ENCODE data around the gene PGAM1.
A peak's percentile ranks its signal among the peaks of the same experiment; 100 is the strongest.

Gene PGAM1

DNA sequence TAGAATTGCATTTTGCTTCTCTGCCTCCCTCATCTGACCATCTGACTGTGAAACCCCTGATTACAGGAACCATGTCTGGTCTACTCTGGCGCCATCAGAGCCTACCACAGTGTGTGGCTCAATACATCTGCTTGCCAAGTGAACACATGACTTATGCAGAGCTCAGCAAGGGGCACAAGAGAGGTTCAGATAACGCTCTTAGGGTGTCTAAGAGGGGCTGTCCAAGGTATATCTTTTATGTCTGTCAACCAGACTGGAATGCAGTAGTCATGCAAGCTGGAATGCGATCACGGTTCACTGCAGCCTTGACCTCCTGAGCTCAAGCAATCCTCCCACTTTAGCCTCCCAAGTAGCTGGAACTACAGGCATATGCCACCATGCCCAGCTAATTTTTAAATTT is 14.6 kb upstream of the PGAM1 start:
- TF ChIP-seq, protein P1, sequence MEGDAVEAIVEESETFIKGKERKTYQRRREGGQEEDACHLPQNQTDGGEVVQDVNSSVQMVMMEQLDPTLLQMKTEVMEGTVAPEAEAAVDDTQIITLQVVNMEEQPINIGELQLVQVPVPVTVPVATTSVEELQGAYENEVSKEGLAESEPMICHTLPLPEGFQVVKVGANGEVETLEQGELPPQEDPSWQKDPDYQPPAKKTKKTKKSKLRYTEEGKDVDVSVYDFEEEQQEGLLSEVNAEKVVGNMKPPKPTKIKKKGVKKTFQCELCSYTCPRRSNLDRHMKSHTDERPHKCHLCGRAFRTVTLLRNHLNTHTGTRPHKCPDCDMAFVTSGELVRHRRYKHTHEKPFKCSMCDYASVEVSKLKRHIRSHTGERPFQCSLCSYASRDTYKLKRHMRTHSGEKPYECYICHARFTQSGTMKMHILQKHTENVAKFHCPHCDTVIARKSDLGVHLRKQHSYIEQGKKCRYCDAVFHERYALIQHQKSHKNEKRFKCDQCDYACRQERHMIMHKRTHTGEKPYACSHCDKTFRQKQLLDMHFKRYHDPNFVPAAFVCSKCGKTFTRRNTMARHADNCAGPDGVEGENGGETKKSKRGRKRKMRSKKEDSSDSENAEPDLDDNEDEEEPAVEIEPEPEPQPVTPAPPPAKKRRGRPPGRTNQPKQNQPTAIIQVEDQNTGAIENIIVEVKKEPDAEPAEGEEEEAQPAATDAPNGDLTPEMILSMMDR (IDR thresholded peaks at IDR 0.05; ENCODE audit: low read depth, low read length), result no peak
- TF ChIP-seq POLR2A (IDR thresholded peaks at IDR 0.05; ENCODE audit: extremely low read depth, insufficient read length), result no peak
- TF ChIP-seq, protein P2, sequence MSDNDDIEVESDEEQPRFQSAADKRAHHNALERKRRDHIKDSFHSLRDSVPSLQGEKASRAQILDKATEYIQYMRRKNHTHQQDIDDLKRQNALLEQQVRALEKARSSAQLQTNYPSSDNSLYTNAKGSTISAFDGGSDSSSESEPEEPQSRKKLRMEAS (IDR thresholded peaks at IDR 0.05; ENCODE audit: low read depth, low read length), result peak; percentile 26; the same call in 1 of the 2 replicates
- TF ChIP-seq MYC (IDR thresholded peaks at IDR 0.05; ENCODE audit: low read depth, low read length), result no peak
- no peak overlapping the region for H3K4me3 ChIP-seq (ENCODE audit: low read depth, low read length)
- peak; percentile 60 for DNase-seq (ENCODE audit: low read depth)

GRCh38 chr10:97412891-97413304 is 13.1 kb upstream of the PGAM1 start:
- no peak overlapping the region for H3K4me3 ChIP-seq (ENCODE audit: low read depth, low read length)
- DNase-seq (ENCODE audit: low read depth), result no peak
- TF ChIP-seq, protein P2 (IDR thresholded peaks at IDR 0.05; ENCODE audit: low read depth, low read length), result no peak
- TF ChIP-seq MYC (IDR thresholded peaks at IDR 0.05; ENCODE audit: low read depth, low read length) (no peak), POLR2A (IDR thresholded peaks at IDR 0.05; ENCODE audit: extremely low read depth, insufficient read length) (no peak)
- TF ChIP-seq, protein P1 (IDR thresholded peaks at IDR 0.05; ENCODE audit: low read depth, low read length), result no peak

- TF ChIP-seq, protein P1 (IDR thresholded peaks at IDR 0.05; ENCODE audit: low read depth, low read length), result no peak
- no peak for TF ChIP-seq MYC (IDR thresholded peaks at IDR 0.05; ENCODE audit: low read depth, low read length)
- TF ChIP-seq, protein P2 (IDR thresholded peaks at IDR 0.05; ENCODE audit: low read depth, low read length), result no peak
- TF ChIP-seq POLR2A (IDR thresholded peaks at IDR 0.05; ENCODE audit: extremely low read depth, insufficient read length), result no peak
- no peak overlapping the region for H3K4me3 ChIP-seq (ENCODE audit: low read depth, low read length)
- DNase-seq (ENCODE audit: low read depth), result no peak
Observed at GRCh38 chr10:97416565-97416964, 9.4 kb upstream of the PGAM1 start.

- H3K4me3 ChIP-seq (ENCODE audit: low read depth, low read length), result peak overlapping the region; percentile 1
- DNase-seq (ENCODE audit: low read depth), result peak; percentile 82
Observed at GRCh38 chr10:97423757-97424098, 2.3 kb upstream of the PGAM1 start.

DNA sequence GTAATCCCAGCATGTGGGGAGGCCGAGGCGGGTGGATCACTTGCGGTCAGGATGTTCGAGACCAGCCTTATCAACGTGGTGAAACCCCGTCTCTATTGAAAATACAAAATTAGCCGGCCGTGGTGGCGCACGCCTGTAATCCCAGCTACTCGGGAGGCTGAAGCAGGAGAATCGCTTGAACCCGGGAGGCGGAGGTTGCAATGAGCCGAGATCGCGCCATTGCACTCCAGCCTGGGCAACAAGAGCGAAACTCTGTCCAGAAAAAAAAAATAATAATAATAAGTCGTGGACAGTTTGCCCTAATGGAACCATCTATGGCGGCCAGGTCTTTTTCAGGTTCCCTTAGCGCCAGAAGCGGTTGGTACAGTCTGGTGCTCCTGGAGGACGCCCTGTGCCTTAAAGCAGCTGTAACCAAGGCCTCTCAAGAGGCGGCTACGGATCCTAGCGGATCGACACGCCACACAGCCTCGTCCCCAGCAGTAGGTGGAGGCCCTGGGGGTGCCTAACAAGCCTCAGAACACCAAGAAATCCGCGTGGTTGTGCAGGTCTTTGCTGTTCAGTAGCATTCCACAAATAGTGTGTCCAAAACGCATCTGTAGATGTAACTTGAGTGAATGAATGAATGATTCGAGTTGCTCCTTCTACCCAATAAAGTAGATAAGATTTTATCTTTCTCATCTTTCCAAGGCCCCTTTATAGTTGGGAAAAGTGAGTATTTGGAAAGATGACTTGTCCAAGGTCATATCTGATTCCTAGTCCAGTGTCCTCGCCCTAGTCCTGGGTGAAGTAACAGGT is 982 bp downstream of the PGAM1 start:
- peak; percentile 58 for DNase-seq (ENCODE audit: low read depth)
- TF ChIP-seq, protein P2 (IDR thresholded peaks at IDR 0.05; ENCODE audit: low read depth, low read length), result no peak
- TF ChIP-seq MYC (IDR thresholded peaks at IDR 0.05; ENCODE audit: low read depth, low read length) (no peak), POLR2A (IDR thresholded peaks at IDR 0.05; ENCODE audit: extremely low read depth, insufficient read length) (no peak)
- TF ChIP-seq, protein P1 (IDR thresholded peaks at IDR 0.05; ENCODE audit: low read depth, low read length), result no peak
- H3K4me3 ChIP-seq (ENCODE audit: low read depth, low read length), result peak overlapping the region; percentile 97

GRCh38 chr10:97427571-97428179 is 1.7 kb downstream of the PGAM1 start:
- TF ChIP-seq, protein P1 (IDR thresholded peaks at IDR 0.05; ENCODE audit: low read depth, low read length), result no peak
- TF ChIP-seq POLR2A (IDR thresholded peaks at IDR 0.05; ENCODE audit: extremely low read depth, insufficient read length) (no peak), MYC (IDR thresholded peaks at IDR 0.05; ENCODE audit: low read depth, low read length) (no peak)
- TF ChIP-seq, protein P2 (IDR thresholded peaks at IDR 0.05; ENCODE audit: low read depth, low read length), result no peak
- H3K4me3 ChIP-seq (ENCODE audit: low read depth, low read length), result peak overlapping the region; percentile 97
- peak; percentile 58 for DNase-seq (ENCODE audit: low read depth)
